Right lobe of liver (tissue), 4 donors: ENCODE results near the gene MLIP.

Source experiments
- CTCF ChIP-seq, 4 donors: fragments of 200-600 bp in 3 of 4; fragments of 450-650 bp in 1 of 4; IDR thresholded peaks; one replicate each; pipeline versions ENCODE4 v1.5.1 to v1.8.0; 2016 to 2022; ENCODE audit warnings: antibody characterized with exemption in 4 of 4, mild to moderate bottlenecking in 2 of 4
- POLR2A ChIP-seq: fragments of 450-650 bp; IDR thresholded peaks from one replicate; pipeline ENCODE4 v1.6.1; 2017; ENCODE audit warnings: antibody characterized with exemption, mild to moderate bottlenecking
- donor health status: DM: no; HTN: no; CAD: no.
- donor health status: DM: no; HTN: no; CAD: no.
- donor health status: DM: no; HTN: yes; CAD: no.

GRCh38 chr6:54156650-54157250, 45.5 kb downstream of the MLIP start:
- TF ChIP-seq POLR2A (no peak), CTCF (IDR thresholded peaks at IDR 0.05) (no peak)
